ENCODE measurements around the gene CBLN3.

CBLN3 gene

DNA sequence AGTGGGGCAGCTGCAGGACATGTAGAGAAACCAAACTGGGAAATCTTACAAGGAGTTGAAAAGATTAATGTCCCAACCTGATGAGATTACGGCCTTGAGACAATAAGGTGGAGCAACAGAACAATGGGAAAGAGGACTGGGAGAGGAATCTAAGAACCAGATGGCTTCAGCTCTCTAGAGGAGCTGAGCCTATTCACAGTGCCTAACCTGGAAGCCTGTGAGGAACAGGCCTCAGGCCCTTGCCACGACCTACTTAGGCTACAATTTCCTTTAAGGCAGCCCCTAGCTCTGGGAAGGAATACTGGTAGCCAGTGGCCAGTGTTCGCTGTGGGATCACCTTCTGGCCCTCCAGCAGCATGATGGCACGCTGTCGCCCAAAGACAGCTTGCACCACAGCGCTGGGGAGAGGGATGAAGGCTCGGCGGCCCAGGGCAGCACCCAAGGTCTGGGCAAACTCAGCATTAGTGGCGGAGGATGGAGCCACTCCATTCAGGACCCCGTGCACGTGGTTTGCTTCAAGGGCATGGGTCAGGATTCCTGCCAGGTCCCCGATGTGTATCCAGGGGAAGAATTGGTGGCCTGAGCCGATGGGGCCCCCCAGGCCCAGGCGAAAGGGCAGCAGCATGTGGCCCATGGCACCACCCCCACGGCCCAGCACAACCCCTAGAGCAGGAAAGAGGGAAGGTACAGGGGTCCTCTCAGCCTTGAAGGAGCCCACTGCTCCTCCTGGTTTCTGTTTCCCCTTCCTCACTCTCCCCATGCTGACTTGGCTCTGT lies 10.6 kb upstream of the CBLN3 start:
- in situ Hi-C loops (cut with MboI; ENCODE audit: low sequenced_read_pairs, unreplicated experiment) = loop anchor here (5.0 to 10.0 kb wide), 2 partner anchors 75 to 118 kb away; partner anchors contain the start of gene NFATC4
- TF ChIP-seq, protein P1, sequence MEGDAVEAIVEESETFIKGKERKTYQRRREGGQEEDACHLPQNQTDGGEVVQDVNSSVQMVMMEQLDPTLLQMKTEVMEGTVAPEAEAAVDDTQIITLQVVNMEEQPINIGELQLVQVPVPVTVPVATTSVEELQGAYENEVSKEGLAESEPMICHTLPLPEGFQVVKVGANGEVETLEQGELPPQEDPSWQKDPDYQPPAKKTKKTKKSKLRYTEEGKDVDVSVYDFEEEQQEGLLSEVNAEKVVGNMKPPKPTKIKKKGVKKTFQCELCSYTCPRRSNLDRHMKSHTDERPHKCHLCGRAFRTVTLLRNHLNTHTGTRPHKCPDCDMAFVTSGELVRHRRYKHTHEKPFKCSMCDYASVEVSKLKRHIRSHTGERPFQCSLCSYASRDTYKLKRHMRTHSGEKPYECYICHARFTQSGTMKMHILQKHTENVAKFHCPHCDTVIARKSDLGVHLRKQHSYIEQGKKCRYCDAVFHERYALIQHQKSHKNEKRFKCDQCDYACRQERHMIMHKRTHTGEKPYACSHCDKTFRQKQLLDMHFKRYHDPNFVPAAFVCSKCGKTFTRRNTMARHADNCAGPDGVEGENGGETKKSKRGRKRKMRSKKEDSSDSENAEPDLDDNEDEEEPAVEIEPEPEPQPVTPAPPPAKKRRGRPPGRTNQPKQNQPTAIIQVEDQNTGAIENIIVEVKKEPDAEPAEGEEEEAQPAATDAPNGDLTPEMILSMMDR (IDR thresholded peaks at IDR 0.05; ENCODE audit: borderline replicate concordance, control extremely low read depth, extremely low read depth, insufficient read depth, missing control alignments) = no peak
- DNase-seq (ENCODE audit: low spot score) = peak; percentile 6

DNA sequence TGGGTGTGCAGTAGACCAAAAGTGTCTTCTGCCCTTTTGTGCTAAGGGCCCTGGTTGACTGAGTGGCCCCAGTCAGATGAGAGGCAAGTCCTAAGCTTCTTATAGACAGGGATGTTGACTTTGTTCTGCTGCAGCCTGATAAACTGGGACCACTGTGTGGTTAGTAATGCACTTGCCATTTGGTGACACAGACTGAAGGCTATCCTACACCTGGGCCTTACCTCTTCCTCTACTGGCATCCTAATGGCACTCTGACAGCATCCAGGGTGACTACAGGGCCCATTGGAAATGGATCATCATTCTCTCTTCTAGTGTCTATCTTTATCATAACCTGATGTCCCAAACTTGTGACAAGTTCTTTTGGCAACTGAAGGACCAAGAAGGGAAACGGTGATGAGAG lies 9.8 kb upstream of the CBLN3 start:
- no peak for DNase-seq (ENCODE audit: low spot score)
- in situ Hi-C loops (cut with MboI; ENCODE audit: low sequenced_read_pairs, unreplicated experiment) = loop anchor here (5.0 to 10.0 kb wide), 2 partner anchors 74 to 117 kb away; partner anchors contain the start of gene NFATC4
- TF ChIP-seq, protein P1 (IDR thresholded peaks at IDR 0.05; ENCODE audit: borderline replicate concordance, control extremely low read depth, extremely low read depth, insufficient read depth, missing control alignments) = no peak

DNA sequence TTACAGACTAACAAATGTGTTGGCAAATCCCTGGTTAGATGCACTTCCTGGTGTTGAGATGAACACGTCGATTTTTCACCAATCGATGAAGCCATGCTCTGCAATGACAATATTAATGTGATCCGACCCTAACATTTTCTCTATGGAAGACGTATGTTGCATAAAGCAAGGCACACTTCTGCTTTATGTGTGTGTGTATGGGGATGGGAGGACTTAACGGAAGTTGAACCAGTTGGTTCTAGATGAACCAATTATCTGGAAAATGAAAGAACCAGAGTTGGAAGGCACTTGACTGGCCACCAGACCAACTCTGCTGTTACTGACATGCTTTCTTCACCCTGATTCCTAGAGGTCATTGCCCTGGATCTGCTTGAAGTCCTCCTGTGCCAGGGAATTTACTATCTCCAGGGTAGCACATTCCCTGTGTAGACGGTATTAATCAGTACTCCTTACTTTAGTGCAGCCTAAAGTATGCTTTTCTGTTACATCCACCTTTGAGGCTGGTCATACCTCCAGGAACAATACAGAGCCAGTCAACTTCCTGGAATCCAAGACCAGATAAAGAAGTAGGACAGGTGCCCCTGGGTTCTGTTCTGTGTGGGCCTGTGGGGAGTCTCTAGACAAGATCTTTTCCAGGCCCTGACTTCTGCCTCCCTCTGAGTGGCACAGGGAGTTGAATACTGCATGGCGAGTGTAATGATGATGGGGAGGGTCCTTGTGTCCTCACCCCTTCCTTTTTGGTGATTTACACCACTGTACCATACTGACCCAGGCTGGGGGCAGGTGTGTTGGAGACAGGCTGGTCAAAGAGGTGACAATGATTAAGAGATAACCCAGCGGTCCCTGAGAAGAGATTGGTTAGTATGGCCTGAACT lies 9.0 kb upstream of the CBLN3 start:
- no peak for DNase-seq (ENCODE audit: low spot score)
- in situ Hi-C loops (cut with MboI; ENCODE audit: low sequenced_read_pairs, unreplicated experiment) = loop anchor here (5.0 to 10.0 kb wide), 2 partner anchors 74 to 116 kb away; partner anchors contain the start of gene NFATC4
- TF ChIP-seq, protein P1 (IDR thresholded peaks at IDR 0.05; ENCODE audit: borderline replicate concordance, control extremely low read depth, extremely low read depth, insufficient read depth, missing control alignments) = no peak

DNA sequence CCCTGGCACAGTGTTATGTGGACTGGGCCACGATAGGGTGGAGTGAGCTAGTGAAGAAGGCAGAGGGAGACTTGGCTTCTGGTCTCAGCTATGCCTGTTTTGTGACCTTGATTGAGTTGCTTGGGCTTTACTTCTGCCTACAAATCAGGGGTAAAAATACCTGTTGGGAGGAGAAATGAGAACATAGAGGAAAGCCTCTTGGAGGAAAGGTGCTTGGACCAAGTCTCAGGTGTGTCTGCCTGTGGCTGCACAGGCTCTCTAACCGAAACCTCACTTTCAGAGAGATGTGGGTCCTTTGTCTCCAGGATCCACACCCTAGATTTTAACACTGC lies 8.2 kb upstream of the CBLN3 start:
- in situ Hi-C loops (cut with MboI; ENCODE audit: low sequenced_read_pairs, unreplicated experiment) = loop anchor here (5.0 to 10.0 kb wide), 2 partner anchors 73 to 115 kb away; partner anchors contain the start of gene NFATC4
- TF ChIP-seq, protein P1 (IDR thresholded peaks at IDR 0.05; ENCODE audit: borderline replicate concordance, control extremely low read depth, extremely low read depth, insufficient read depth, missing control alignments) = no peak
- no peak for DNase-seq (ENCODE audit: low spot score)

DNA sequence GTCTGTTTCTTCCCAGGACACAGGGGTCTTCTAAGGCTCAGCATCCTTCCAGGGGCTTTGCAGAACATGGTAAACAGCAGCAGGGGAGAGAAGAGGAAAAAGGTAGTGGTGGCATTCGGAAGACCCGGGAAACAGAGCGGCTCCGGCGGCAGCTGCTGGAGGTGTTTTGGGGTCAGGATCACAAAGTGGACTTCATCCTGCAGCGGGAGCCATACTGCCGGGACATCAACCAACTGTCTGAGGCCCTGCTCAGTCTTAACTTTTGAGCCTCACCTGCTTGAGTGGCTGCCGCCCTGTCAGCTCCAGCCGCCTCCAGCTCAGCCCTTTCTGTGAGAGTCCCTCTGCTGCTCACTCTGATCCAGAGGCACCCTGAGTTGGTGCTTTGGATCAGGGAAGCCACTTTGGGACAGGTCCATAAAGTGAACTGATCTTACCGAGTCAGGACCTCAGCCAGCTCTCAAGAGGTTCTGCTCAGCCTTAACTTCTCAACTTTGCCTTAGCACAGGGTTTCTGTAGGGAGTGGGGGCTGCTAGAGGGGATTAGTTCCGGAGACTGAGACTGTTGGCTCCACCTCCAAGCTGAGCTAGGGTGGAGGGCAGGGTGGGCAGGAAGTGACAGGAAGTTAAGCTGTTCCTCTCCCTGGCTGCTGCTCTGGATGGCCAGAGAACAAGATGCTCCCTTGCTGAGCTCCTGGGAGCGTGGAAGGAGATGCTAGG lies 7.7 kb upstream of the CBLN3 start:
- in situ Hi-C loops (cut with MboI; ENCODE audit: low sequenced_read_pairs, unreplicated experiment) = loop anchor here (5.0 to 10.0 kb wide), 2 partner anchors 72 to 115 kb away; partner anchors contain the start of gene NFATC4
- TF ChIP-seq, protein P1 (IDR thresholded peaks at IDR 0.05; ENCODE audit: borderline replicate concordance, control extremely low read depth, extremely low read depth, insufficient read depth, missing control alignments) = no peak

More for the DNA sequence above, 7.7 kb upstream of the CBLN3 start:
- peak; percentile 10 for DNase-seq (ENCODE audit: low spot score)

Measured in GM13976 (cell line).